Amniotic epithelial cell (primary cell): ENCODE measurements around the gene PHLDB1.

Source experiments
- DNase-seq: peaks from one replicate; pipeline ENCODE4 v3.0.0-alpha.2; 2010; ENCODE audit warnings: low read depth

Gene PHLDB1

DNA sequence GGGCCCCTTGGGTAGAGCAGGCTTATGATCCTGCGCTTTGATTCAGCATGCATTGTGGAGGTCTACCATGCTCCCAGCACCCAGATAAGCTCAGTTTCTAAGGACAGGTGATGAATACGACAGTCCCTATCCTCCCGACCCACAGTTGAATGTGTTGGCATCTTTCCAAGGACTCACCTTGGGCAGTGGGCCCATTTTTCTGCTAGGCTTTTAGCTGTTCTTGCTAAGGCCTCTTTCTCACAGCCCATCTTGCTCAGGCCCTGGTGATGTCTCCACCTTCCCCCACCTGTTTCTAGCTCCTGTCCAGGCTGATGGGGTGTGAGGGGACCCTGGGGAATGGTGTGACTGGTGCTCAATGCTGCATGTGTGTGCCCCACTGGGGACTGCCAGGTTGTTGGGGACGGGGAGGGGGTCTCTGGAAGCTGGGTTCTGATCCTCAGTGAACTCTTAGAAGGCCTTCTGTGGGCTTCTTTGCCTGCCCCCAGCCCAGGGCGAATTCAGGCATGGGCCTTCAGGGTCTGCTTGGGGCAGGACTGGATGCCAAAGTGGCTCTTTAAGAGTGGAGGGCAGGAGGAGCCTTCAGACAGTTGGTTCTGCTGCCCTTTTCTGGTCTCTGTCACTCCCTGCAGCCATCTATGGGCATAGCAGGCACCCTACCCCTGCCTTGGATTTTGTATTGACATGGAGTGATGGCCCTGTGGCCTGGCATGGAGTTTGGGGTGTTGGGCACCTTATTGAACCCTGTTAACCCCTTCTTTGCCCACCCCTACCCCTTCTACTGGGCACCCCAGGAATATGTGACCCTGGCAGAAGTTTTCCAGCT is 33.1 kb downstream of the PHLDB1 start:
- no peak for DNase-seq

DNA sequence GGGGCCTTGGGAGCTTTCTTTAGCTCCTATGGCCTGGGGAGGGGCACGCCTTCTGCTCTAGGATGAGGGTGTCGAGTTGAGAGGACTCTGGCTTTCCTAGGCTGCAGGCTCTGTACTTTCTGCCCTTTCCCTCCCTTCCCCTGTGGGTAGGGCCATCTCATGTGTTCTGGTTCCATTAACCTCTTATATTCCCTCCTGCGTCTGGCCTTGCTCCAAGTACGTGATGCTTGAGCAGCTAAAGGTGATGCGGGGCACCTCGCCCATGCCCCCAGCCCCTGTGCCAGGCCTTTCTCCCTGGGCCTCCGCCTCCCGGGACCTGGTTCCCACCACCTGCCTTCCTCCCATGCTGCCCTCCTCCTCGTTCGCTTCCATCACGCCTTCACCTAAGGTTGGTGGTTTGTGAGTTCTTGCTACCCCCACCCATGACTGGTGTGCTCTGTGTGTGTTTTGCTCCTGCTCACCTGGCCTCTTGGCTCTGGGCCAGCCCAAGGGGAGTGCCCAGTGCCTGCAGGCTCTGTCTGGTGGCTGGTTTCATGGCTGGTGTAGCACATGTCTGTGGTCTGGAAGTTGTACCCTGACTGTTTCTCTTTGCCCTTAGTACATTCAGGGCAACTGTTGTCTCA is 34.1 kb downstream of the PHLDB1 start:
- no peak for DNase-seq

DNA sequence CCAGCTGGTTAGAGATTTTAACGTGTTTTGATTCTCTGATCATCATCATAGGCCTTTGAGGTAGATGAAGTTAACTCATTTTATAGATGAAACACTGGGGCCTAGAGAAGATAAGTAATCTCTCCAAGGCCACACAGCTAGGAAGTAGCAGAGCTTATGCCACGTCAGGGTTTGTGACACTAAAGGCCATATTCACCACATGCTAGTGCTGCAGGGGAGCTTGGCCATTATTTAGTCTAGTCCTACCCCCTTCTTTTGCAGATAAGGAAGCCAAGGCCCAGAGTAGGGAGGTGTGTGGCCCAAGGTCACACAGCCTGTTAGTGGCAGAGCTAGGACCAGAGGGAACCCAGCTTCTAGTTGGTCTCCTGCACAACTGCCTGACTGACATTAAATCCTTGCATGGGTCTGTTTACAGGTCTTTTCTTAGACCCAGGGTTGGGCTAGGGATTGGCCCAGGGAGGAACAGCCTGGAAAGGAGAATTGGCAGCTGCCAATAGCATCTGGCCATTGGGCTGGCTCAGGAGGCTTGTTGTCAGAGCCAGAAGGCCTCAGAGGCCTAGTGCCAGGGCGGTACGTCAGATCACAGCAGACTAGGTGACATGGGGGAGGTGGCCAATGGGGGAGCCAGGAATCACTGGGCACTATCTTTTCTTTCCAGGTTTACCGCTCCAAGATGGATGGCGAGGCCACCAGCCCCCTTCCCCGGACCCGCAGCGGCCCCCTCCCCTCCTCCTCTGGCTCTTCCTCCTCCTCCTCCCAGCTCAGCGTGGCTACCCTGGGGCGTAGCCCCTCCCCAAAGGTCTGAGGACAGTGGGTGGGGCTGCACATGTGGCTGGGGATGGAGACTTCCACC is 36.0 kb downstream of the PHLDB1 start:
- no peak for DNase-seq

DNA sequence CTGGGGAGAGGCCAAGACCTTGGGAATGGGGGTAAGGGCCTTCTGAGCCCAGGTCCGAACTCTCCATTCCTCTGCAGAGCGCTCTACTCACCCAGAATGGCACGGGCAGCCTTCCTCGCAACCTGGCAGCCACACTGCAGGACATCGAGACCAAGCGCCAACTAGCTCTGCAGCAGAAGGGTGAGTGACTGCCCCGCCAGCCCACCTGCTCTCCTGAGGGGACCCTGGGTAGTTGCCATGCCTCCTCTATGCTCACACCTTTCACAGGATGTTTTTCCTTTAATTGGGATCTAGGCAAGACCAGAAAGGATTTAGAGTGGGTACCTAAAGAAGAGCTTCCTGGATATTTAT is 36.6 kb downstream of the PHLDB1 start:
- DNase-seq, result no peak

DNA sequence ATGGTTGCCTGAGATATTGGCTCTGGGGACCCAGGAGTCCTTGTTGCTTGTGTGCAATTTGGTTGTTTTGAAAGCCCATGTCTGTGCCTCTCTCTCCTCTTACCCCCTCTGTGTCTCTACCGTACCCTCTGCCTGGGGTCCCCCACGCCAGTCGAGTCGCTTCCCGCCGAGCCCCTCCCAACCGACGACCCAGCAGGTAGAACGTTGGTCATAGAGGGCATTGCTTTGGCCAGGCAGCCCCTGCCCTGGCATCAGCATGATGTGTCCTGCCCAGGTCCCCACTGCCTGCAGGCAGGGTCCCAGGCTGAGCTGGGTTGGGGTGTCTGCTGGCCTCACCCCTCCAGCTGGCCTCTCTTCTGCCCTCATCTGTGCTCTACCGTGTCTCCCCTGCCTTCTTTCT is 37.1 kb downstream of the PHLDB1 start:
- DNase-seq, result no peak

DNA sequence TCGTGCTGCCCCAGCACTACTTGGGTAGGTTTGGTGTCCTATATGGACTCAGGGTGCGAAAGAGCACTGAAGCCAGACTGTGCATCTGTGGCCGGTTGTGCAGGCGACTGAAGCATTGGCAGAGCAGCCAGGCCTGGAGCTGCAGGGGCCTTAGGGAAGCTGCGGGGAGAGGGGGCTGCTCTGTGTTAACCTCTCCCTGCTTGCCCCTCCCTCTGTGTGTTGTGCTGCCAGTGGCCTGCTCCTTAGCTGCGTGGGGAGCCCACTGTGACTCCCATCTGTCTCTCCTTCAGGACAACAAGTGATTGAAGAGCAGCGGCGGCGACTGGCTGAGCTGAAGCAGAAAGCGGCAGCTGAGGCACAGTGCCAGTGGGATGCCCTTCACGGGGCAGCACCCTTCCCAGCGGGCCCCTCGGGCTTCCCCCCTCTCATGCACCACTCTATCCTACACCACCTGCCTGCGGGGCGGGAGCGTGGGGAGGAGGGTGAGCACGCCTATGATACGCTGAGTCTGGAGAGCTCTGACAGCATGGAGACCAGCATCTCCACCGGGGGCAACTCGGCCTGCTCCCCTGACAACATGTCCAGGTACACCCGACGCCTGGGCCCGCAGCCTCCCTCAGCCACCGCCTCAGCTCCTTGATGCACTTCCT is 37.8 kb downstream of the PHLDB1 start:
- no peak for DNase-seq

DNA sequence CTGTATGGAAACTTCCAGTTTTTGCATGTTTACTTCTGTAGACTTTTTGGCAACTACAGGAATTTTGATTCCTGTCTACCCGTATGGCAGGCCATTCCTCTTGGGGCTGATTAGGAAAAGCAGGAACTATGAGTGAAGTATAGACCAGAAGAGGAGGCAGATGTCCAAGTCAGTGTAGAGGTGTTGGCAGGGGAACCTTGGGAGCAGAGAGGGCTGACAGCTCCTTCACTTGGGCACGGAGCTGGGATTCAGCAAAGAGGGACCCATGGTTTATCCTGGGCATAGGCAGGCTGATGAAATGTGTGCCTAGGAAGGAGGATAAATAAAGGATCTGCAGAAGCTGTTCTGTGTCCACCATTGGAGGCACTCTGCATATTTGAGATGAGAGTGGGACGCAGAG is 39.0 kb downstream of the PHLDB1 start:
- DNase-seq, result no peak

DNA sequence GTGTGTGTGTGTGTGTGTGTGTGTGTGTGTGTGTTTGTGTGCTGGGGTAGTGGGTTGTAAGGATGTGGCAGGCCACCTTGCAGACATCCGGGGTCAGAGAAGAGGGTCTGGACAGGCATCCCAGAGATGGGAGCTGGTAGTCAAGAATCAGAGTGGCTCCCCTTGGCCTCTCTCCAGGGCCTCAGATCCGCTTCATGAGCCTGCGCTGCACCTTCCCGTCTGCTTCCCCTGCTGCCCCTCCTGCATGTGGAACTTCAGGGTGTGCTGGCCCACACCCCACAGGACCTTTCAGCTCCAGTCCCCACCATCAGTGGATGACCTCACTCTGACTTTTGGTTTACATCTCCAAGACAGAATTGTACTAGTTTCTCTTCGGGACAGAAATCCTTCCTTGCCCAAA is 40.9 kb downstream of the PHLDB1 start:
- no peak for DNase-seq

DNA sequence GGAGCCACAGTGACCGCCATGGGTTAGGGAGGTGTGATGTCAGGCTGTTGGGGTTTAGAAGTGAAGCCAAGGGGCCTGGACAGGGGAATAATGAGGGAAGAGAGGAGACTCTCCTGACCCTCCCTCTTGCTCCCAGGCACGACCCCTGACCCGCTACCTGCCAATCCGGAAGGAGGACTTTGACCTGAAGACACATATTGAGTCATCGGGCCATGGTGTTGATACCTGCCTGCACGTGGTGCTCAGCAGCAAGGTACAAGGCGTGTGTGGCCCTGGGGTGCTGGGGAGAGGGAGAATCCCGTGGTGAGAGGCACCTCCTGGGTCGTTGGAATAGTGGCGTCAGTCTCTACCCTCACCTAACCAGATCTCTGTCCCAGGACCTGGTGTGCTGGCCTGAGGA is 42.5 kb downstream of the PHLDB1 start:
- DNase-seq, result no peak

DNA sequence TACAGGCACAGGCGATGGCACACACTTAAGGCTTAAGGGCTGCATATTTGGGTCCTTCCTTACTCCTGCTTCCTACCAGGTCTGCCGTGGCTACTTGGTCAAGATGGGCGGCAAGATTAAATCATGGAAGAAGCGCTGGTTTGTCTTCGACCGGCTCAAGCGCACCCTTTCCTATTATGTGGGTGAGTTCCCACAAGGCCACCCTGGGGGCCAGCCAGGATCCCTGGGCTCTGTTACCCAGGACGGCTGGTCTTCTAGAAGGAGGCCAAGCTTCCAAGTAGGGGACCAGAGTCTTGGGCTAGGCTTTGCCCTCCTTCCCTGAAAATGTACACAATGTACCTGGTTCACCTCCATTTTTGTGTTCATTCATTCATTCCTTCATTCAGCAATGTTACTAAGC is 43.0 kb downstream of the PHLDB1 start:
- DNase-seq, result no peak

DNA sequence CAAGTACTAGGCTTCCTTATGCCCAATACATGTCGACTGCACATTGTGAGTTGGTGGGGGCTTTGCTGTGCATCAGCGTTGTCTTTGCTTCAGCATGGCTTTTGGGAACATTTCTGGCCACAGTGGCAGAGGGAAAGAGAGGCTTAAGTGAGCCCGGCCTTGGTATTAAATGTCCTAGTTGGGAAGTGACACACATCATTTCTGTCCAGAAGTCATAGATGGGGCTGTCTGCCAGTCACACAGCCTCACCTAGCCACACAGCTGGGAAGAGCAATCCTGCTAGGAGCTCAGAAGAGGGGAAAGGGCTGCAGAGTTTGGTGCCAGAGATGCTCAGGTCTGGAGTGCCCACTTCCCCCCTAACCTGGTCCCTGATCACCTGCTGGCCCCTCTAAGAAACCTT is 44.4 kb downstream of the PHLDB1 start:
- no peak for DNase-seq

DNA sequence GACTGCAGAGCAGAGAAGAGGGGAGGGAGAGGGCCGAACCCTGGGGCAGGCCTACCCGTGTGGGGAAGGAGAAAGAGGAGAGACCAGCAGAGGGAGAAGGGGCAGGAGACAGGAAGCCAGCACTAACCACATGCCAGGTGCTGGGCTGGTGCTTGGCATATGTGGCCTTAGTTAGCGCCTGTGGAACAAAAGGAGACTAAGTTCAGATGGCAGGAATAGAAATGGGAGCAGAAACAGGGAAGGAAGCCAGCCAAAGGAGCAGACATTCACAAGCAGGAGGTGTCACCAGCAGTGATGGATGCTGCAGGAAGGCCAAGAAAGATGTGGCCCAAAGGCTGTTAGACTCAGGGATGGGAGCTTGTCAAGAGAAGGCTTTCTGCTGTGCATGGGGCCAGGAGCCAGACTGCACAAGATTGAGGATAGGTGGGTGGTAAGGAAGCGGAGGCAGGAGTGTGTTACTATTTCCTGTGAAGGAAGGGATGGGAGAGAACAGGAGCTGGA is 45.3 kb downstream of the PHLDB1 start:
- DNase-seq, result no peak

DNA sequence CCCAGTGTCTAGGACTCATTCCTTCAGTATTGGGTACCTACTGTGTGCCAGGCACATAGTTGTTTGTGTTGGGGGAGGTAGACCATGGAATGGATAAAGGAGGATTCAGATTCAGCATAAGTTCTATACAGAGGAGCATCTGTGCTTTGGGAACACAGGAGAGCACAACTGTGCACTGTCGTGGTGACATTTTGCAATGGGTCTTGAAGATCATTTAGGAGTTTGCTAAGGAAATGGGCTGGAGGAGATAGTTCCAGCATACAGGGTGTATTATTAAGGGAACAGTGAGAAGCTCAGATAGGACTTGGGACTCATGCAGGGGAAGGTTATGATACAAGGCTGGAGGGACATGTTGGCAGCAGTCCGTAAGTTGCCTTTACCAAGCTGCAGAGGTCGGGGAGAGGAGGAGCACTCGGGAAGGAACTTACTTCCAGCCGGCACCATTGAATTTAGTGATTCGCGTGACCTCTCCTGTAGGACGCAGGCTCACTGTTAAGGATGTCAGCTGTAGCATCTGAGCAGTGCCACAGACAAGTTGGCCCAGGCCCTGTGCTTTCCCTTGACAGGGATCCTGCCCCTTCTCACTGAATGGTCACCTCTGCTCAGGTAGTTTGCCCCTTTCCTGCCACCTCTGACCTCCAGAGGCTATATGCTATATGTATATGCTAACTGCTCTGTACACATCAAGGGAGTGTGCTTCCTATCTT is 46.4 kb downstream of the PHLDB1 start:
- DNase-seq, result no peak

DNA sequence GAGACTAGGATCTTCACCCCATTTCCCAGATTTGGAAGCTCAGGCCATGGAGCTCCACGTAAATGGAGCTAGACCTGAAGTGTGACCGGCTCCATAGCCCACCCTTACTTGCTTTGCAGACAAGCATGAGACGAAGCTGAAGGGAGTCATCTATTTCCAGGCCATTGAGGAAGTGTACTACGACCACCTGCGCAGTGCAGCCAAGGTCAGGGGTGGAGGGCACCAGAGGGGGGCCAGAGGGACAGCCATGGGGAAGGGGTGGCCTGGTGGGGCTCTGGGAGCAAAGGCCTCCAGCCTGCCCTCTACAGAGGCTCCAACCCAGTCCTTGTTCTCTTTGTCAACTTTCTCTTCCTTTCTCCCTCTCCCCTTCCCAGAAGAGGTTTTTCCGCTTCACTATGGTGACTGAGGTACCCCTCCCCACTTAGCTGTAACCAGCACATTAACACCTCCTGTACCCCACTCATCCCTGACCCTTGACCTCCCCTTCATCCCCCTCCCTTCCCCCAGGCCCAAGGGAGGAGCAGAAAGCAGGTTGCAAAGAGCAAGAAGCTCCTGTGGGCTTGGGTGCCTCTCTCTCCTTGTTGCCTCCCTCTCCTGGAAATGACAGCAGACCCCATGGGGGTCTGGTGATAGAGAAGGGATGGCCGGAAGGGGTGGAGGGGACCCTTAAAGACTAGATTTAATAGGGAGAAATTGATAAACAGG is 48.2 kb downstream of the PHLDB1 start:
- no peak for DNase-seq

DNA sequence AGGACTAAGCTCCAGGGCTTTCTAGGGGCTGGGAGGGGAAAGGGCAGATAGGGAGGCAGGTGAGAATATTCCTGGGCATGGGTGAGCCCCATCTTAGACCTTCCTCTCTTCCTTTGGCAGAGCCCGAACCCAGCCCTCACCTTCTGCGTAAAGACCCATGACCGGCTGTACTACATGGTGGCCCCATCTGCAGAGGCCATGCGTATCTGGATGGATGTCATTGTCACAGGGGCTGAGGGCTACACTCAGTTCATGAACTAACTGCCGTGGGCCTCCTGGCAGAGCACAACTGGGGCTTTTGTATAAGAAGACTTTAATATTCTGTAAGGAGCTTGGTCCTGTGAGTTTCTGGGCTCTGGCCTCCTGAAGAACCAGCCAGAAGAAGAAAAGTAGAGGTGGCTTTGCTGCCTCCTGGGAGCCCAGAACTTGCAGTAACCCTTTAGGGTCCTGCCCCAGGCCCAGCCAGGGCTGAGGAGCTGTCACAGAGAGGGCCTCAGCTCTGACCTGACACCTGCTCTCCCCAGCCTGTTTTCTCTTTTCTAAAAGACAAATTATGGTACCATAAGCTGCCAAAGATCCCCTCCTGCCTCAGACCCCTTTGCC is 49.2 kb downstream of the PHLDB1 start:
- DNase-seq, result no peak

DNA sequence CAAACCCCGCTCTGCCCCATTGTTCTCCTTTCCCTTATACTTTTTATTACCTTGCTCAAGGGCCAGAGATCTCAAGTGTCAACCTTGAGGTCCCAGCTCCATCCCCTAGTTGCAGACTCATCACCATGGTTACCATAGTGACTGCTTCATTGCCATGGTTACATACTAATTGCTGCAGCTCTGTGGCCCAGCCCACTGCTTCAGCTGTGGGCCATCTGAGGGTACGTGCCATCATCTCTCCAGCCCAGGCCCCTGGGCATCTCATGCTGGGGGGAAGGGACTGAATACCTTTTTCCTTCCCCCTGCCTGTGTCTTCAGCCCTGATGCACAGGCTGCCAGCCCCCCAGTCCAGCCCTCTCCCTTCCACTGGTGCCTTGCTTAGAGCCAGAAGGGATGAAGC is 49.8 kb downstream of the PHLDB1 start:
- no peak for DNase-seq

DNA sequence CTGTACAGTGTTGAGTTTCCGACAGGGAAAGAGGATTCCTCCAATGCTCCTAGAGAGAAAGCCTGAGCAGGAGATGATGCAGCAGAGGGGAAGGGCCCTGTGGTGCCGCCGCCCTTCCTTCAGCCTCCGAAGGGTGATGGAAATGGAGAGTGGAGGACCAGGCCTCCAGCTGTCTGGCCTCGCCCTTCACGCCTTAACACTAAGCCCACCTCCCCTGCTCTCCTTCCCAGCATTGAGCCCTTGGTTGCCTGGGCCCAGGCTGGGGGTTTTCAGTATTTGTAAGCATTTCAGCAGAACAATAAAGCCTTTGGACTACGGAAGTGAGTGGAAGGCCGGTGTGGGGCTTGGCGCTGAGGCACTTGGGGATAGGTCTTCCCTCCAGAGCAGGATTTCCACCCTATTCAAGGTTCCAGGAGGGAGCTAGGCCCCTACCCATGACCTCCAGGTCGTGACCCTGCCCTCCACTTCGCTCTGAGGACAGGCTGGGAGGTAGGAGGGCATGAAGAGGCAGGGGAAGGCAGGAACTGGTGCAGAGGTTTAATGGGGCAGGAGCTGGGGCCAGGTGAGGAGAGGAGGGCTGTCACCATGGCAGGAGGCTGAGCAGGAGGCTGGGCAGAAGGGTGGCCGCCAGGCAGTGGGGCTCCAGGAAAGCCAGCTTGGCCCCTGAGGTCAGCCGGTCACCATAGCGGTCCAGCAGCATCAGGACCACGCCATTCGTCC is 50.5 kb downstream of the PHLDB1 start:
- no peak for DNase-seq

DNA sequence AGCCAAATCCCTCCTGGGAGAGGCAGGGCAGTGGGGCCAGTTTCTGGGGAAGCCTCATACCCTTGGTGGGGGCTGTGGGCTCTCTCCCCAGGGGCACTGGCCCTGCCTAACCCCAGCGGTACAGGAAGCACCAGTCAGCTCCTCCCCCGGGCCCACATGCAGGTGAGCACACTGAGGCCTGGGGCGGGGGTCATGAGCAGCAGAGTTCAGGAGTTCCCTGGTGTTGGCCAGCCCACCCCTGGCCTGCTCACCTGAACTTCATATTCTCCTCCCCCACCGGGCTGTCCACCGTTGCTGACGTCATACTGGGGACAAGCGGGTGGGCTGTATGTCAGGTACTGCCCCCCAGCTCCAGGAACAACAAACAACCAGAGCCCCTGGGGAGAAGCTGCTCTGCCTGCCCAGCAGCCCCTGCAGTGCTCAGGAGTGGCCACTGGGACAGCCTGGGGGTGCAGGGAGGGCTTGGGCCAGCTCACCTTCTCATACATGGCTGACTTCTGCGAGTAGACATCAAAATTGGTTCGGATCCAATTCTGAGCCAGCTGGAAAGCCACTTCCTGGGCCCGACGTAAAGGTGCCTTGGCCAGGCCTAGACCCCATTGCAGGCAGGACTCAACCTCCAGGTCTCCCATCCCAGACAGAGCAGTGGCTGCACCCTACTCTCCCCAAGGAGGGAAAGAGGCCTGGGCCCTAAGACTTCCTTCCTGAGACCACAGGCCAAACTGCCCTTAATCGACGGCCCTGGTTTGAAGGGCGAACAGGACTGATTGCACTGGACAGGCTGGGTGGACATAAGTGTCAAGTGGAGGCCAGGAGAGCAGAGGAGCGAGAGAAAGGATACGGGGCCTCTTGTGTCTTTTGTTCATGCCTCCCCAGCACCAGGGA is 51.3 kb downstream of the PHLDB1 start:
- no peak for DNase-seq
